HepG2 (cell line): ENCODE data around the gene TBC1D21. TPM values are rescaled to one million over a fixed set of nuclear protein-coding genes. Genes with fewer than 3 reads are reported as not detected.

ENCODE experiments used
- ATAC-seq: fragments of 200-7000 bp; cut with Tn5 transposase; 3 replicates; pipeline ENCODE4 v1.9.1; 2020; ENCODE audit warnings: mild to moderate bottlenecking, moderate library complexity
- BruUV-seq: library from RNA; stranded (reverse); fragments of 400-500 nt; replicated peaks from 2 replicates; lab custom pipeline; 2021; lab: Mats Ljungman, UMichigan
- CTCF ChIA-PET: fragments of 300-600 bp; formaldehyde crosslinking; extraction: SDS; loops from one replicate; lab custom pipeline; 2021; ENCODE audit warnings: low total read pairs, inconsistent platforms, low intra/inter-chr PET ratio; lab: Yijun Ruan, JAX
- POLR2A ChIA-PET: fragments of 350-600 bp; sonication (Branson Sonifier 250); formaldehyde crosslinking; loops from one replicate; lab custom pipeline; 2020; ENCODE audit warnings: antibody characterized with exemption, inconsistent platforms; lab: Yijun Ruan, JAX
- DNase-seq: peaks from one replicate; pipeline ENCODE4 v3.0.0-alpha.2; 2015; ENCODE audit warnings: low spot score
- FAIRE-seq: peaks from 3 replicates; lab custom pipeline; 2011; peaks lifted over from hg19 to GRCh38; lab: Jason Lieb, UNC
- H2AFZ ChIP-seq: one replicate; pipeline ENCODE4 v1.6.1; 2011; ENCODE audit warnings: low read length, inconsistent platforms
- H3K27ac ChIP-seq: fragments of 300-600 bp; 3 replicates; pipeline ENCODE4 v1.8.0; 2011; ENCODE audit warnings: mixed run types, mild to moderate bottlenecking, mixed read lengths, low read length, inconsistent platforms; ENCODE audit not compliant: insufficient read depth; ENCODE audit errors: extremely low read length
- H3K27me3 ChIP-seq, 2 experiments: fragments of 200-600 bp in 1 of 2; 2 replicates in 1 of 2; 3 replicates in 1 of 2; pipeline versions ENCODE4 v1.6.0 to v1.8.0; 2011; ENCODE audit warnings: low read length in 2 of 2, mild to moderate bottlenecking in 2 of 2, moderate library complexity in 2 of 2, inconsistent platforms in 1 of 2; ENCODE audit not compliant: insufficient read depth in 2 of 2, control insufficient read depth in 1 of 2
- H3K36me3 ChIP-seq, 2 experiments: fragments of 200-600 bp in 1 of 2; replicated peaks in 1 of 2; 2 replicates in 1 of 2; 3 replicates in 1 of 2; pipeline versions ENCODE4 v1.5.1 to v1.8.0; 2011; ENCODE audit warnings: low read length in 2 of 2, inconsistent platforms in 1 of 2; ENCODE audit not compliant: insufficient read depth in 2 of 2, control insufficient read depth in 1 of 2
- H3K4me1 ChIP-seq: 2 replicates; pipeline ENCODE4 v1.5.1; 2012; ENCODE audit warnings: low read length, inconsistent platforms; ENCODE audit not compliant: insufficient read depth
- H3K4me2 ChIP-seq: 2 replicates; pipeline ENCODE4 v1.6.0; 2011; ENCODE audit warnings: low read depth, low read length, inconsistent platforms
- H3K4me3 ChIP-seq, 3 experiments: fragments of 200-600 bp in 1 of 3; sonication (generic), shearing (Covaris generic) in 1 of 3; replicated peaks in 1 of 3; 2 replicates each; pipeline ENCODE4 v1.5.1; 2011 to 2016; ENCODE audit warnings: low read length in 3 of 3, inconsistent platforms in 2 of 3, low read depth in 2 of 3, mild to moderate bottlenecking in 2 of 3, control low read depth in 1 of 3, mixed read lengths in 1 of 3; ENCODE audit not compliant: insufficient read depth in 1 of 3
- H3K79me2 ChIP-seq: one replicate; pipeline ENCODE4 v1.6.1; 2011; ENCODE audit warnings: low read length, inconsistent platforms; ENCODE audit not compliant: insufficient read depth
- H3K9ac ChIP-seq: 2 replicates; pipeline ENCODE4 v1.6.0; 2011; ENCODE audit warnings: mild to moderate bottlenecking, low read depth, low read length, inconsistent platforms; ENCODE audit not compliant: insufficient read depth
- H3K9me3 ChIP-seq: 2 replicates; pipeline ENCODE4 v1.5.1; 2012; ENCODE audit warnings: mild to moderate bottlenecking, low read length
- H4K20me1 ChIP-seq: 2 replicates; pipeline ENCODE4 v1.6.0; 2011; ENCODE audit warnings: inconsistent platforms, mild to moderate bottlenecking, low read length, moderate library complexity; ENCODE audit not compliant: insufficient read depth
- ARNT2 ChIP-seq: sonication (generic); formaldehyde crosslinking; IDR thresholded peaks from 2 replicates; pipeline ENCODE4 v1.8.0; 2022; ENCODE audit warnings: mild to moderate bottlenecking, low read depth, missing genetic modification reagents, moderate library complexity
- ARNTL ChIP-seq: sonication (generic); formaldehyde crosslinking; IDR thresholded peaks from 2 replicates; pipeline ENCODE4 v1.4.0; 2020; ENCODE audit warnings: mild to moderate bottlenecking, missing genetic modification reagents
- ATF7 ChIP-seq, 2 experiments: fragments of 450-650 bp in 1 of 2; sonication (generic) in 1 of 2; formaldehyde crosslinking in 1 of 2; IDR thresholded peaks; 2 replicates each; pipeline versions ENCODE4 v1.4.0 to v1.6.1; 2016 to 2020; ENCODE audit warnings: antibody characterized with exemption in 1 of 2, mild to moderate bottlenecking in 1 of 2, missing genetic modification reagents in 1 of 2
- BRD4 ChIP-seq: sonication (generic); formaldehyde crosslinking; IDR thresholded peaks from 2 replicates; pipeline ENCODE4 v1.4.0; 2020; ENCODE audit warnings: missing genetic modification reagents
- CC2D1A ChIP-seq: sonication (generic); formaldehyde crosslinking; IDR thresholded peaks from 2 replicates; pipeline ENCODE4 v1.8.1; 2023; ENCODE audit warnings: mild to moderate bottlenecking, missing genetic modification reagents
- DDIT3 ChIP-seq: sonication (generic); formaldehyde crosslinking; IDR thresholded peaks from 2 replicates; pipeline ENCODE4 v1.4.0; 2020; ENCODE audit warnings: mild to moderate bottlenecking, missing genetic modification reagents
- FOXP1 ChIP-seq, 2 experiments: fragments of 450-650 bp in 1 of 2; IDR thresholded peaks; 2 replicates each; pipeline ENCODE4 v1.6.1; 2017 to 2018; ENCODE audit warnings: antibody characterized with exemption in 1 of 2
- FOXP4 ChIP-seq: sonication (generic); formaldehyde crosslinking; IDR thresholded peaks from 2 replicates; pipeline ENCODE4 v1.4.0; 2020; ENCODE audit warnings: missing genetic modification reagents
- IKZF1 ChIP-seq: fragments of 450-650 bp; IDR thresholded peaks from 2 replicates; pipeline ENCODE4 v1.7.1; 2016
- JDP2 ChIP-seq: sonication (generic); formaldehyde crosslinking; IDR thresholded peaks from 2 replicates; pipeline ENCODE4 v1.8.1; 2022; ENCODE audit warnings: missing genetic modification reagents, borderline replicate concordance
- REXO4 ChIP-seq: sonication (generic); formaldehyde crosslinking; IDR thresholded peaks from 2 replicates; pipeline ENCODE4 v1.8.0; 2022; ENCODE audit warnings: missing genetic modification reagents, mild to moderate bottlenecking, borderline replicate concordance
- RFXANK ChIP-seq: IDR thresholded peaks from 2 replicates; pipeline ENCODE4 v1.6.1; 2016
- SMAD3 ChIP-seq: sonication (generic); formaldehyde crosslinking; IDR thresholded peaks from 2 replicates; pipeline ENCODE4 v1.4.0; 2020; ENCODE audit warnings: missing genetic modification reagents
- SMC3 ChIP-seq: IDR thresholded peaks from 2 replicates; pipeline ENCODE4 v1.6.1; 2011; ENCODE audit warnings: low read length, improper control_type of control experiment
- STAT5B ChIP-seq: sonication (generic); formaldehyde crosslinking; IDR thresholded peaks from 2 replicates; pipeline ENCODE4 v1.4.0; 2020; ENCODE audit warnings: missing genetic modification reagents
- STAT6 ChIP-seq: sonication (generic); formaldehyde crosslinking; IDR thresholded peaks from 2 replicates; pipeline ENCODE4 v1.4.0; 2020; ENCODE audit warnings: missing genetic modification reagents, mild to moderate bottlenecking, borderline replicate concordance
- ZFP36L2 ChIP-seq: sonication (generic); formaldehyde crosslinking; IDR thresholded peaks from 2 replicates; pipeline ENCODE4 v1.4.0; 2020; ENCODE audit warnings: missing genetic modification reagents
- ZKSCAN8 ChIP-seq: IDR thresholded peaks from 2 replicates; pipeline ENCODE4 v1.6.1; 2016; ENCODE audit warnings: borderline replicate concordance, missing genetic modification reagents, missing compliant biosample characterization
- ZMYM4 ChIP-seq: sonication (generic); formaldehyde crosslinking; IDR thresholded peaks from 2 replicates; pipeline ENCODE4 v1.8.1; 2023; ENCODE audit warnings: mild to moderate bottlenecking, missing genetic modification reagents
- ZNF253 ChIP-seq: sonication (generic); formaldehyde crosslinking; IDR thresholded peaks from 2 replicates; pipeline ENCODE4 v1.8.0; 2022; ENCODE audit warnings: mild to moderate bottlenecking, missing genetic modification reagents, borderline replicate concordance
- ZNF788 ChIP-seq: sonication (generic); formaldehyde crosslinking; IDR thresholded peaks from 2 replicates; pipeline ENCODE4 v1.5.0; 2020; ENCODE audit warnings: mild to moderate bottlenecking, missing genetic modification reagents, borderline replicate concordance
- WGBS: methylation state at CpG from one replicate; pipeline ENCODE4 v1.1.6; 2017; ENCODE audit warnings: low lambda C conversion rate; 5-methylcytosine and 5-hydroxymethylcytosine counted together
- in situ Hi-C: cut with HindIII; loops from 2 replicates; pipeline ENCODE4 v1.10.0; 2017; ENCODE audit warnings: low pct_unique_long_range_greater_than_20kb; ENCODE audit not compliant: extremely low pct_ligation_motif_present
- intact Hi-C: fragments of 100-400 bp; cut with micrococcal nuclease; formaldehyde crosslinking; loops from one replicate; pipeline ENCODE4 v1.10.0; 2022; ENCODE audit not compliant: unreplicated experiment
- polyA plus RNA-seq, 8 experiments: library from polyadenylated mRNA; depleted of rRNA in 3 of 8; stranded (reverse) in 7 of 8; unstranded in 1 of 8; fragments of >200 nt; fragmentation: Illumina TruSeq in 4 of 8; extraction: Trizol in 4 of 8; gene quantifications; 2 replicates each; pipeline versions ENCODE4 v1.2.1 to v1.2.3, GENCODE V29; 2011 to 2016; ENCODE audit warnings: low read depth in 4 of 8, missing spikeins in 1 of 8, mixed read lengths in 1 of 8; ENCODE audit not compliant: insufficient read depth in 1 of 8
- total RNA-seq, 5 experiments: library from RNA; depleted of rRNA; stranded (reverse); fragments of >200 nt; fragmentation: Illumina TruSeq; extraction: Trizol; gene quantifications; 2 replicates each; pipeline ENCODE4 v1.2.3, GENCODE V29; 2016; ENCODE audit warnings: low read depth in 1 of 5

The TBC1D21 gene
- total and polyA plus RNA-seq, 2 of the 13 experiments (the other 11 are each of a cell fraction or from before 2014, with no cell fraction given): not detected

- TF ChIP-seq FOXP4 (CRISPR knock-in tag): no peak
- no peak for TF ChIP-seq REXO4 (CRISPR knock-in tag)
- no peak for TF ChIP-seq STAT5B
- TF ChIP-seq JDP2: no peak
- no peak for TF ChIP-seq ZFP36L2 (CRISPR knock-in tag)
- no peak for TF ChIP-seq ZKSCAN8 (CRISPR knock-in tag)
- no peak for TF ChIP-seq SMAD3
- TF ChIP-seq SMC3: no peak
- no peak for TF ChIP-seq ARNT2 (CRISPR knock-in tag)
- TF ChIP-seq ARNTL: no peak
- TF ChIP-seq CC2D1A (CRISPR knock-in tag): no peak
These were observed 34.4 kb upstream of the TBC1D21 start (continued) for GRCh38 chr15:73838831-73839426.

GRCh38 chr15:73839699-73840377 is 33.5 kb upstream of the TBC1D21 start:
- no peak overlapping the region for H3K27ac ChIP-seq
- no peak for DNase-seq
- H3K9ac ChIP-seq: no peak overlapping the region
- intact Hi-C loops: no loop called here
- ATAC-seq: no peak
- H3K4me3 ChIP-seq: no peak overlapping the region
- ChIA-PET POLR2A (no interaction called here), CTCF (no interaction called here)
- no peak overlapping the region for H3K4me2 ChIP-seq
- H3K36me3 ChIP-seq: no peaks in the 10 kb centered on the region
- 27% methylated on average over 8 of the region's 8 CpGs for WGBS
- in situ Hi-C loops: no loop called here
- H2AFZ ChIP-seq: no peak overlapping the region
- H3K9me3 ChIP-seq: no peaks in the 10 kb centered on the region
- H3K79me2 ChIP-seq: no peaks in the 10 kb centered on the region
- FAIRE-seq: no peak
- no peaks in the 10 kb centered on the region for H3K4me1 ChIP-seq
- peaks cover 0 to 33% of the 10 kb centered on the region in 2 experiments; a peak in 2 of 5 replicates for H3K27me3 ChIP-seq
- H4K20me1 ChIP-seq: no peaks in the 10 kb centered on the region
- BruUV-seq: no TSS peak
- no peak for TF ChIP-seq IKZF1
- no peak for TF ChIP-seq RFXANK (CRISPR knock-in tag)
- no peak for TF ChIP-seq STAT6 (CRISPR knock-in tag)
- no peak for TF ChIP-seq ZNF253 (CRISPR knock-in tag)
- no peak for TF ChIP-seq BRD4 (CRISPR knock-in tag)
- no peak for TF ChIP-seq DDIT3
- TF ChIP-seq ATF7 (IDR thresholded peaks at IDR 0.05): no peak
- TF ChIP-seq ATF7 (CRISPR knock-in tag; IDR thresholded peaks at IDR 0.05): no peak
- no peak for TF ChIP-seq FOXP1 (IDR thresholded peaks at IDR 0.05)
- TF ChIP-seq FOXP1 (CRISPR knock-in tag; IDR thresholded peaks at IDR 0.05): no peak
- TF ChIP-seq ZMYM4 (CRISPR knock-in tag): no peak
- TF ChIP-seq ZNF788 (CRISPR knock-in tag): no peak
